GM10266 (cell line): Measurements from ENCODE around the gene ATP13A2.
"Not testable (repeated sequence)": the region's sequence is repeated elsewhere in the genome, so short reads cannot be mapped to it uniquely, and the experiment has no call there.

Experiments used
- DNase-seq: peaks from one replicate; pipeline ENCODE4 v3.0.0; 2012; ENCODE audit errors: extremely low spot score
- CTCF ChIP-seq: IDR thresholded peaks from 2 replicates; pipeline ENCODE4 v1.5.1; 2012; ENCODE audit warnings: mild to moderate bottlenecking, low read depth; ENCODE audit not compliant: control insufficient read depth, insufficient read depth; ENCODE audit errors: missing control alignments

ATP13A2 gene

GRCh38 chr1:16960560-16961296, 51.0 kb downstream of the ATP13A2 start:
- peak; percentile 84 for DNase-seq
- TF ChIP-seq CTCF, result peak; percentile 89

- no peak for DNase-seq
- no peak for TF ChIP-seq CTCF
Observed at GRCh38 chr1:16958475-16958874, 53.3 kb downstream of the ATP13A2 start.

- DNase-seq, result no peak
- no peak for TF ChIP-seq CTCF
Observed at GRCh38 chr1:16957731-16958130, 54.0 kb downstream of the ATP13A2 start.

- TF ChIP-seq CTCF, result no peak
- DNase-seq, result no peak
Observed at GRCh38 chr1:16956775-16957174, 55.0 kb downstream of the ATP13A2 start.

- TF ChIP-seq CTCF, result no peak
- no peak for DNase-seq
Observed at GRCh38 chr1:16955186-16955585, 56.5 kb downstream of the ATP13A2 start.

- no peak for DNase-seq
- TF ChIP-seq CTCF, result no peak
Observed at GRCh38 chr1:16954579-16954978, 57.1 kb downstream of the ATP13A2 start.

- not testable (repeated sequence) for DNase-seq
Observed at GRCh38 chr1:16952376-16952775, 59.4 kb downstream of the ATP13A2 start.

- DNase-seq, result not testable (repeated sequence)
Observed at GRCh38 chr1:16949026-16949425, 62.7 kb downstream of the ATP13A2 start.

- DNase-seq, result not testable (repeated sequence)
Observed at GRCh38 chr1:16948282-16948891, 63.3 kb downstream of the ATP13A2 start.
